HG03097 (cell line): ENCODE data around the gene PTPRO.

Experiments
- ATAC-seq: cut with Tn5 transposase; IDR thresholded peaks from one replicate; pipeline ENCODE4 v1.9.1; 2021; ENCODE audit not compliant: unreplicated experiment, low FRiP score

PTPRO gene

DNA sequence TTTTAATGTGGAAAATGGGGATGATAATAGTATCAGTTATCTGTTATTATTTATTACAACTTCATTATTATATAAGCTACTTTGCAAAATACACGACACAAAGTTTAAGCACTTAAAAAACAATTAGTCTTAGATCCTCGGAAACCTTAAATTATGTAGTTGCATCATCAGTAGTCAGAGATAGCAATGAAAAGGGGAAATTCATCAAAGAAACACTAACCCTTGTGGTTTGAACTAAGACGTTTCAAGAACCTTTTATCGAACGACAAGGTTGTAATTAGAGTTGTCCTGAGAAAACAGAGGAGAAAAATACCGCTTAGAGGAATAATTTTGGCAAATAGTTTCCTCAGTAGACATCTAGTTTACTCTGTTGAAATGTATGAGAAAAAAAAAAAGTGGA is 198.5 kb downstream of the PTPRO start:
- ATAC-seq, result no peak

- no peak for ATAC-seq
Observed at GRCh38 chr12:15522574-15523187, 200.4 kb downstream of the PTPRO start.

DNA sequence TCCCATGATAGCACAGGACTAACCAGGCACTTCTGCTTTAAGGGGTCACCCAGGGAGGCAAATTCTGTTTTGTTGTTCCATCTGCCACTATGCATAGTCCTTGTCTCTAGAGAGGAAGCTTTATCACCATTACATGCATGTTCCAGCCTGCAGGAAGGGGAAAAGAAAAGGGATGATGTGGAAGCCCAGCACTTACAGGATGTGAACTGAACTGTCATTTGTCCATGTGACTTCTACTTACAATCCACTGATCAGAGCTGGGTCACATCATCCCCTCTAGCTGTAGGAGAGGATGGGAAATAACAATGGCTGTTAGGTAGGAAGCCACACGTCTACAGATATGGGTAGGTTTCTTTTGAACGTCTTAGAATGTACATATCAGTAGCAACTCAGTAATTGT is 203.1 kb downstream of the PTPRO start:
- ATAC-seq, result no peak

DNA sequence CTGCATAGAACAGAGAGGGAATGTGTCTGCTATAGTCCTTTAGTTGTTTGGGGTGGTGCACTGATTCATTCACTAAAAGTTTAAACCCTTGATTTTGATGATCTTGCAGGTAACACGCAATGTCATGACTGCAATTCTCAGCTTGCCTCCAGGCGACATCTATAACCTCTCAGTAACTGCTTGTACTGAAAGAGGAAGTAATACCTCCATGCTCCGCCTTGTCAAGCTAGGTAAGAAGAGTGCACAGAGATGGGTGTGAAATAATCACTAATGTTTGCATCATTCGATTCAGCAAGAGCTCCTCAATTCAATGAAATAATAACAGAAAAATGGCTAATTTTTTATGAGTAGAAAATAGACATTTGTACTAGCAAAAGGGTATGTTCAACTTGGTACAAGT is 203.7 kb downstream of the PTPRO start:
- ATAC-seq, result peak; percentile 96

GRCh38 chr12:15527201-15528080 is 205.1 kb downstream of the PTPRO start:
- ATAC-seq, result no peak

DNA sequence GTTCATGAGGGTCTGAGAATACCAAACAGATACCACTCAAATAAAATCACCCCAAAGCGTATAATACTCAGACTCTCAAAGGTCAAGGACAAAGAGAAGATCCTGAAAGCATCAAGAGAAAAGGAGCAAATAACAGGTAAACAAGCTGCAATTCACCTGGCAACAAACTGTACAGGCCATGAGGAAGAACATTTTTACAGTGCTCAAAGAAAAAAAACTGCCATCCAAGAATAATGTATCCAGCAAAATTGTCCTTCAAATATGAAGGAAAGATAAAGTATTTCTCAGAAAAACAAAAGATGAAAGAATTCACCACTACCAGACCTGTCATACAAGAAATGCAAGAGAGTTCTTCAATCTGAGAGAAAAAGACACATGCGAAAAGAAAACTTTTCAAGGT is 206.4 kb downstream of the PTPRO start:
- ATAC-seq, result no peak

DNA sequence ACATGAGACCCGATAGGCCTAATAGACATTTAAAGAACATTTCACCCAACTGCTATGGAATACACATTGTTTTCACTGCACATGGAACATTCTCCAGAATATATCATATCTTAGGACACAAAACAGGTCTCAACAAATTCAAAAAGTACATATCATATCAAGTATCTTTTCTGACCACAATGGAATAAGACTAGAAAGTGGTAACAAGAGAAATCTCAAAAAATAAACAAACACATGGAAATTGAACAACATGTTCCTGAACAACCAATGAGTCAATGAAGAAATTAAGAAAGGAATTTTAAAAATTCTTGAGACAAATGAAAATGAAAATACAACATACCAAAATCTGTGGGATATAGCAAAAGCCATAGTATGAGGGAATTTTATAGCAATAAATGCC is 208.1 kb downstream of the PTPRO start:
- no peak for ATAC-seq

- peak; percentile 65 for ATAC-seq
Observed at GRCh38 chr12:15532364-15532977, 210.2 kb downstream of the PTPRO start.

DNA sequence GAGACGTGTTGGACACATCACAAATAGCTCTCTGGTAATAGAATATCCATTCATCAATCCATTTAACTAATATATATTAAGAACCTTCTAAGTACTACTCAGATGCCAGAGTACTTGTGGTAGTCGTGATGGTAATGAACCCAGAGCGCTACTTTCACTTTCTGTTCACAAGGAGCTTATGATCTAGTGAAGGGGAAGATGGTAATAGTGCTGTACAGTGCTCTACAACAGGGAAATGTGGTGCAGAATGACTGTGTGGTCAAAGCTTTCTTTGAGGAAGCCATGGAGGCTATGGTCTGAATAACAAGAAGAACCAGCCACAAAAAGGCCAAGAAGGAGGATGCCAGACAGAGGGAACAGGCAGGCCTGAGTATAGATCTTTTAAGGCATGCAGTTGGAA is 212.0 kb downstream of the PTPRO start:
- ATAC-seq, result no peak

DNA sequence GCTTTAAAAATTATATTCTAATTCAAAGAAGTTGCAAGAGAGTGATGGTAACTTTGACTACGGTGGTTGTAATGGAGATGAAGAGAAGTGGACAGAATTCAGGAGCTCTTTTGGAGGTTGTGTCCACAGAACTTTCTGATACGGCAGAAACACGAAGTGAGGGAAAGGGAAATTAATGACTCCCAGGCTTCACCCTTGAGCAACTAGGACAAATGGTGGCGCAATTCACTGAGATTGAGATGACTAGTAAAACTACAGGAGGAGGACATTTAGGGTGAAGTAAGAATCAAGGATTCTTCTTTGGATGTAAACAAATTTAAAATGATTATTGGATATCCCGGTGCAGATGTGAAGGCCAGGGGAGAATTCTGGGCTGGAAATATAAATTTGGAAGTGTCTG is 212.6 kb downstream of the PTPRO start:
- ATAC-seq, result no peak

DNA sequence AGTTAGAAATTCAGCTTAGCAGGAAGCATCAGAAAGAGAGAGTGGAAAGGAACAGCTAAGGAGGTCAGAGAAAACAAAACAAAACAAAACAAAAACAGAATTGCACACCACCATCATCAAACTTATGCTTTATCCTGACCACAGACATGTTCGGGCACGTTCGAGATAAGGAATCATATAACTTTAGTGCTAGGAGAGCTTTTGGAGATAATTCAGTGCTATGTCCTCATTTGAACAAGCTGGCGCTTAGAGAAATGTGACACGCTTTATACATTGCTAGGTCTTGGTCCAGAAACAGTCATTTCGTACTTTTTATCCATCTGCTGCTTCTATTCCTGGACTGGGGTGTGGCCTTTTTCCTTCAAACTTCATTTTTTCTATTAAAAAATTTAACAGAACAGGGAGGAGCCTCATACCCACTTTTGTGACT is 213.1 kb downstream of the PTPRO start:
- no peak for ATAC-seq

- no peak for ATAC-seq
Observed at GRCh38 chr12:15536446-15536845, 214.1 kb downstream of the PTPRO start.

DNA sequence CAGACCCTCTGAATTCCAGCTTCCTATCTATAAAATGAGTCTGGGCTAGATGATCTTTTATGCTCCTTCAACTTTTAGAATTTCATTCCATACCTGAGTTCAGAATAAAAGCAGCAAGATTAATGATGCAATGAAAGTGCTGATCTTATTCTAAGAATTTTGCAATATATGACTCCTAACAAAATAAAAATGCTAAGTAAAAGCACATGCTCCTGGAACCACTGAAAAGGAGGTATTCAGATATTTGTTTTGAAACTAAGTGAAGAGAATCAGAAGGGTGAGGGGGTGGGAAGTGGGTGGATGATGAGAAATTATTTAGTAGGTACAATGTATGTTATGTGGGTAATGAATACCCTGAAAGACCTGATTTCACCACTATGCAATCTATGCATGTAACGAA is 216.6 kb downstream of the PTPRO start:
- ATAC-seq, result no peak

GRCh38 chr12:15540005-15540404 is 217.7 kb downstream of the PTPRO start:
- ATAC-seq, result no peak

GRCh38 chr12:15540469-15540872 is 218.2 kb downstream of the PTPRO start:
- no peak for ATAC-seq

DNA sequence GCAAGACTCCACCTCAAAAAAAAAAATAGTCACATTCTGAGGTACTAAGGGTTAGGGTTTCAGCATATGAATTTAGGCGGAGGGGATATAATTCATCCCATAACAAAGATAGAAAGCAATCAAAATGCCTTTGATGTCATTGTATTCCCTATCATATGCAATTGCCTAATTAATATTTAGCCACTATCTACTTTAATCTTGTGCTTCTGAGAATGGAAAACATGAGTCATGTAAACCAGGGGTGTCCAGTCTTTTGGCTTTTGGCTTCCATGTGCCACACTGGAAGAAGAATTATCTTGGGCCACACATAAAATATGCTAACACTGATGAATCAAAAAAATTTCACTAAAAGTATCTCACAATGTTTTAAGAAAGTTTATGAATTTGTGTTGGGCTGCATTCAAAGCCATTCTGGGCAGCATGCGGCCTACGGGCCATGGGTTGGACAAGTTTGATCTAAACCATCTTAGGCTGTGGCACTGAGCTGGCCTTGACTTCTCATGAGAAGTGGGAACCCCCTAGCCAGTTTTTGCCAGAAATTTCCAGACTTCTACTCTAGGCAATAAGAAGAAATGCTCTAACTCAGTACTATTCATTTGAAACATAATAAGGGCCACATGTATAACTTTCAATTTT is 219.8 kb downstream of the PTPRO start:
- no peak for ATAC-seq

DNA sequence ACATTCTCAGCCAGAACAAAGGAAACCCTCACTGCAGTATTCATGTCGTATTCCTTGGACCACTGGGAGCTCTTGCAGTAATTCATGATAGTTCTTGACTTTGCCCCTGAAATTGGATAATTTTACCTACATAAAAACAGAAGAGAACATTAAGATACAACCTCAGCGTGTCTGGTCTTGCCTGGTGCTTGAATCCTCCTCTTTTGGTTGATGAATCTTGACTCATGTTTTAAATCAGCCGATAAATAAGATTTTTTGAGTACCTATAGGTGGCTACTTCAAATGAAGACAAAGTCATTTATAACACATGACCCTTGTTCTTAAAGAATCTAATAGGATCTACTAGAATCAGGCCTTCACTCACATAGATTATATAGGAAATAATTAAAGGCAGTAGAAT is 221.0 kb downstream of the PTPRO start:
- no peak for ATAC-seq

GRCh38 chr12:15544589-15544988 is 222.3 kb downstream of the PTPRO start:
- ATAC-seq, result no peak

GRCh38 chr12:15545334-15545733 is 223.0 kb downstream of the PTPRO start:
- no peak for ATAC-seq

- ATAC-seq, result peak; percentile 57
Observed at GRCh38 chr12:15546102-15546701, 223.9 kb downstream of the PTPRO start.

DNA sequence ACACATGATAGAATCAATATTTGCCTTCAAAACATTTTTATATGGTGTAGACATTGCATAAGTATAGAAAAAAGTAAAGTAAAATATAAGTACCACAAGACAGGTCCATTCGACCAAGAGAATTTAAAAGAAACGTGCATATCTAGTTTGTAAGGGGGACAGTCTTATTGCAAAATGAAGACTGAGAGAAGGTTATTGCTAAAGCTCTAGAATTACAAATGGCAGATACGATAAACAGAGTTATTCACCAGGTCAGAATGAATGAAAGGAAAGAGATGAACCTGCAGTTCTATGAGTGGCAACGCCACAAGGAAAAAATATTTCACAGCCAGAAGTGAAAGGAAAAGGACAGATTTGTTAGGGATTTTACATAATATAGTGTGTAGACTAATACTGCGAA is 224.8 kb downstream of the PTPRO start:
- no peak for ATAC-seq
